ENCODE results near the gene NOL9.
A peak's percentile ranks its signal among the peaks of the same experiment; 100 is the strongest.
"Not testable (repeated sequence)": the region's sequence is repeated elsewhere in the genome, so short reads cannot be mapped to it uniquely, and the experiment has no call there.

The NOL9 gene

GRCh38 chr1:6500544-6501278 is 53.6 kb downstream of the NOL9 start:
- DNase-seq, result no peak

GRCh38 chr1:6499296-6499695 is 55.0 kb downstream of the NOL9 start:
- DNase-seq, result no peak

- DNase-seq, result no peak
Observed at GRCh38 chr1:6498576-6499111, 55.7 kb downstream of the NOL9 start.

GRCh38 chr1:6497867-6498575 is 56.3 kb downstream of the NOL9 start:
- no peak for DNase-seq

- peak; percentile 75 for DNase-seq
Observed at GRCh38 chr1:6497215-6497866, 57.0 kb downstream of the NOL9 start.

- no peak for DNase-seq
Observed at GRCh38 chr1:6496890-6497214, 57.5 kb downstream of the NOL9 start.

GRCh38 chr1:6496365-6496721 is 58.0 kb downstream of the NOL9 start:
- DNase-seq, result no peak

- no peak for DNase-seq
Observed at GRCh38 chr1:6495540-6496364, 58.6 kb downstream of the NOL9 start.

GRCh38 chr1:6495041-6495441 is 59.3 kb downstream of the NOL9 start:
- DNase-seq, result no peak

GRCh38 chr1:6494627-6495026 is 59.7 kb downstream of the NOL9 start:
- DNase-seq, result no peak

GRCh38 chr1:6493834-6494223 is 60.5 kb downstream of the NOL9 start:
- not testable (repeated sequence) for DNase-seq

- no peak for DNase-seq
Observed at GRCh38 chr1:6491966-6492365, 62.3 kb downstream of the NOL9 start.

GRCh38 chr1:6491480-6491962 is 62.8 kb downstream of the NOL9 start, which contains the start of gene PLEKHG5:
PLEKHG5 (minus strand) TSS chr1:6491667; CDS start chr1:6477571, 14,096 bp downstream.
- no peak for DNase-seq

- no peak for DNase-seq
Observed at GRCh38 chr1:6491081-6491449, 63.2 kb downstream of the NOL9 start.

- DNase-seq, result peak; percentile 87
Observed at GRCh38 chr1:6490181-6491080, 63.9 kb downstream of the NOL9 start.

- DNase-seq, result peak; percentile 94
Observed at GRCh38 chr1:6489799-6490180, 64.5 kb downstream of the NOL9 start.

- DNase-seq, result no peak
Observed at GRCh38 chr1:6489383-6489765, 64.9 kb downstream of the NOL9 start.

- DNase-seq, result no peak
Observed at GRCh38 chr1:6488602-6489382, 65.5 kb downstream of the NOL9 start.

GRCh38 chr1:6487804-6488484 is 66.4 kb downstream of the NOL9 start:
- no peak for DNase-seq

- peak; percentile 93 for DNase-seq
Observed at GRCh38 chr1:6486433-6487011, 67.8 kb downstream of the NOL9 start.

Data from activated CD8-positive, alpha-beta memory T cell treated with anti-CD3 and anti-CD28 coated beads, Interleukin-2, amount 50 U/mL, for 48 hours (primary cell).